ENCODE results near the gene MAD1L1. TPM values are rescaled to one million over a fixed set of nuclear protein-coding genes. Genes with fewer than 3 reads are reported as not detected.
A peak's percentile ranks its signal among the peaks of the same experiment; 100 is the strongest.

Gene MAD1L1
- total RNA-seq, 1 donor from 2014 or later: 57.4 TPM

GRCh38 chr7:1915956-1916600, 316.7 kb downstream of the MAD1L1 start:
- FAIRE-seq (peak; percentile 73), DNase-seq (ENCODE audit: low read depth) (no peak)
- Histone ChIP-seq H3K36me3 (ENCODE audit: control insufficient read depth, insufficient read depth, low read length) (peaks cover 1% of the 10 kb centered on the region), H3K4me3 (ENCODE audit: low read depth, low read length) (no peak overlapping the region), H3K27me3 (ENCODE audit: control insufficient read depth, insufficient read depth, low read length) (no peaks in the 10 kb centered on the region)
- TF ChIP-seq CTCF (IDR thresholded peaks at IDR 0.05; ENCODE audit: insufficient read depth, low read length, severe bottlenecking): no peak

- H3K4me3 ChIP-seq (ENCODE audit: low read depth, low read length): no peak overlapping the region
- H3K36me3 ChIP-seq (ENCODE audit: control insufficient read depth, insufficient read depth, low read length): no peaks in the 10 kb centered on the region
- FAIRE-seq: no peak
- DNase-seq (ENCODE audit: low read depth): no peak
- H3K27me3 ChIP-seq (ENCODE audit: control insufficient read depth, insufficient read depth, low read length): no peaks in the 10 kb centered on the region
- TF ChIP-seq CTCF (IDR thresholded peaks at IDR 0.05; ENCODE audit: insufficient read depth, low read length, severe bottlenecking): no peak
Observed at GRCh38 chr7:1915326-1915725, 317.4 kb downstream of the MAD1L1 start.

GRCh38 chr7:1914743-1915142, 318.0 kb downstream of the MAD1L1 start:
- FAIRE-seq (no peak), DNase-seq (ENCODE audit: low read depth) (no peak)
- Histone ChIP-seq H3K27me3 (ENCODE audit: control insufficient read depth, insufficient read depth, low read length) (no peaks in the 10 kb centered on the region), H3K4me3 (ENCODE audit: low read depth, low read length) (no peak overlapping the region), H3K36me3 (ENCODE audit: control insufficient read depth, insufficient read depth, low read length) (no peaks in the 10 kb centered on the region)
- TF ChIP-seq CTCF (IDR thresholded peaks at IDR 0.05; ENCODE audit: insufficient read depth, low read length, severe bottlenecking): no peak

- no peak for FAIRE-seq
- no peaks in the 10 kb centered on the region for H3K36me3 ChIP-seq (ENCODE audit: control insufficient read depth, insufficient read depth, low read length)
- DNase-seq (ENCODE audit: low read depth): no peak
- H3K4me3 ChIP-seq (ENCODE audit: low read depth, low read length): no peak overlapping the region
- H3K27me3 ChIP-seq (ENCODE audit: control insufficient read depth, insufficient read depth, low read length): no peaks in the 10 kb centered on the region
- no peak for TF ChIP-seq CTCF (IDR thresholded peaks at IDR 0.05; ENCODE audit: insufficient read depth, low read length, severe bottlenecking)
Observed at GRCh38 chr7:1914321-1914720, 318.4 kb downstream of the MAD1L1 start.

- DNase-seq (ENCODE audit: low read depth): no peak
- Histone ChIP-seq H3K4me3 (ENCODE audit: low read depth, low read length) (no peak overlapping the region), H3K27me3 (ENCODE audit: control insufficient read depth, insufficient read depth, low read length) (no peaks in the 10 kb centered on the region), H3K36me3 (ENCODE audit: control insufficient read depth, insufficient read depth, low read length) (no peaks in the 10 kb centered on the region)
- no peak for TF ChIP-seq CTCF (IDR thresholded peaks at IDR 0.05; ENCODE audit: insufficient read depth, low read length, severe bottlenecking)
- no peak for FAIRE-seq
Observed at GRCh38 chr7:1913466-1914282, 319.1 kb downstream of the MAD1L1 start.

Measured in bronchial epithelial cell (primary cell).